GM21723 (cell line): Measurements from ENCODE around the gene OR5A1.

Experiments used
- ATAC-seq: cut with Tn5 transposase; IDR thresholded peaks from one replicate; pipeline ENCODE4 v1.9.1; 2021; ENCODE audit warnings: mild to moderate bottlenecking, moderate library complexity; ENCODE audit not compliant: unreplicated experiment

Gene OR5A1

GRCh38 chr11:59475176-59475575, 38.9 kb downstream of the OR5A1 start:
- ATAC-seq, result no peak

GRCh38 chr11:59479906-59480305, 43.6 kb downstream of the OR5A1 start:
- ATAC-seq, result no peak

DNA sequence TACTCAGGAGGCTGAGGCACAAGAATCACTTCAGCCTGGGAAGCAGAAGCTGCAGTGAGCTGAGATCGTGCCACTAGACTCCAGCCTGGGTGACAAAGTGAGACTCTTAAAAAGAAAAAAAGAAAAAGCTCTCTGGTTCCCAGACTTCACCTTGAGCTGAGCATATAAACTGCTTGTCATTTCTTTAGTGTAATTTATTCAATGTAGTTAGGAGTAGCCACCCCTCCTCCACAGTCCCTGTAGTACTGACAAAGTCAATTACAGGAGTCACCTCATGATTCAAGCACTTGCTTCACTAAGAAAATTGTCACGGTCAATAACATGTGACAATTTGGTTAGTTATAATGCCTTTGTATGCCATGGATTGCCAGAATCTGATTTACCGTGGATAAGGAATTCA, 44.1 kb downstream of the OR5A1 start:
- ATAC-seq, result no peak
